ENCODE data around the gene IGFBP4. TPM values are rescaled to one million over a fixed set of nuclear protein-coding genes. Genes with fewer than 3 reads are reported as not detected.
A peak's percentile ranks its signal among the peaks of the same experiment; 100 is the strongest.

IGFBP4 gene
- total and polyA plus RNA-seq, 4 donors, result 74.1 to 649 (median 238) TPM

DNA sequence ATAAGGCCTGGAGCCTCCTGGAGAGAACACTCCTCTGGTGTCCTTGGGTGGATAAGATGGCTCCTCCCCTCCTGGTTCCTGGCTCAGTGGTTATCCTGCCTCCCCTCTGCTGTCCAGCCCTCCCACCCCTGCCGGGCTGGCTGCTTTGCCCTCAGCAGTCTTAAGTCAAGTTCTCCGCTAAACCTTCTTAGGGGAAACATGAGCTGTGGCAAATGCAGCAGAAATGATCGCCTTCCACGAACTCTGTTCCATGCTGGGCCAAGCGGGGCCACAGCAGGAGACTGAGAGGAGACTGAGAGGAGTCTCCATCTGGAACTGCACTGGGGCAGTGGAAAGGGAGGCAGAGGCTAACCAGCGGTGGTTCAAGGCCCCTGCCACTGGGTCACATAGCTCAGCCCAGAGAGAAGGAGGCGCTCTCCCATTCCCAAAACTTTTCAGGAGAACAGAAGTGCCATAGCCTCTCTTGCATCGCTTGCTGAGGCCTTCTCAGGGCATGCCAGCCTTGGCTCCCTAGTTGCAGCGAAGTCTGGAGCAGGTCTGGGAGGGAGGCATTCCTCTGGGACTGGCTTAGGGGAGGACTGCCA lies 31.3 kb downstream of the IGFBP4 start:
- H3K9ac ChIP-seq (ENCODE audit: low read depth in 1 of 2, low read length in 2 of 2), result no peak overlapping the region
- H3K27me3 ChIP-seq (ENCODE audit: control insufficient read depth in 4 of 4, insufficient read depth in 4 of 4, low read length in 3 of 4), result no peaks in the 10 kb centered on the region
- DNase-seq (ENCODE audit: low spot score), result no peak
- H3K4me3 ChIP-seq (ENCODE audit: low read depth in 1 of 3, low read length in 3 of 3), result no peak overlapping the region
- peak overlapping the region in 1 of 2 donors; percentile 41 for H3K27ac ChIP-seq (ENCODE audit: low read depth in 1 of 2, low read length in 2 of 2)
- no peaks in the 10 kb centered on the region for H3K9me3 ChIP-seq (ENCODE audit: control insufficient read depth in 4 of 4, low read length in 3 of 4)
- no peaks in the 10 kb centered on the region for H3K36me3 ChIP-seq (ENCODE audit: control insufficient read depth in 4 of 4, insufficient read depth in 3 of 4, low read depth in 1 of 4, low read length in 3 of 4)
- TF ChIP-seq HNF4A (conservative IDR thresholded peaks at IDR 0.05), result no peak
- TF ChIP-seq FOXA2 (IDR thresholded peaks at IDR 0.05), result no peak
- TF ChIP-seq, protein P1, sequence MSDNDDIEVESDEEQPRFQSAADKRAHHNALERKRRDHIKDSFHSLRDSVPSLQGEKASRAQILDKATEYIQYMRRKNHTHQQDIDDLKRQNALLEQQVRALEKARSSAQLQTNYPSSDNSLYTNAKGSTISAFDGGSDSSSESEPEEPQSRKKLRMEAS (IDR thresholded peaks at IDR 0.05), result no peak
- TF ChIP-seq, protein P2, sequence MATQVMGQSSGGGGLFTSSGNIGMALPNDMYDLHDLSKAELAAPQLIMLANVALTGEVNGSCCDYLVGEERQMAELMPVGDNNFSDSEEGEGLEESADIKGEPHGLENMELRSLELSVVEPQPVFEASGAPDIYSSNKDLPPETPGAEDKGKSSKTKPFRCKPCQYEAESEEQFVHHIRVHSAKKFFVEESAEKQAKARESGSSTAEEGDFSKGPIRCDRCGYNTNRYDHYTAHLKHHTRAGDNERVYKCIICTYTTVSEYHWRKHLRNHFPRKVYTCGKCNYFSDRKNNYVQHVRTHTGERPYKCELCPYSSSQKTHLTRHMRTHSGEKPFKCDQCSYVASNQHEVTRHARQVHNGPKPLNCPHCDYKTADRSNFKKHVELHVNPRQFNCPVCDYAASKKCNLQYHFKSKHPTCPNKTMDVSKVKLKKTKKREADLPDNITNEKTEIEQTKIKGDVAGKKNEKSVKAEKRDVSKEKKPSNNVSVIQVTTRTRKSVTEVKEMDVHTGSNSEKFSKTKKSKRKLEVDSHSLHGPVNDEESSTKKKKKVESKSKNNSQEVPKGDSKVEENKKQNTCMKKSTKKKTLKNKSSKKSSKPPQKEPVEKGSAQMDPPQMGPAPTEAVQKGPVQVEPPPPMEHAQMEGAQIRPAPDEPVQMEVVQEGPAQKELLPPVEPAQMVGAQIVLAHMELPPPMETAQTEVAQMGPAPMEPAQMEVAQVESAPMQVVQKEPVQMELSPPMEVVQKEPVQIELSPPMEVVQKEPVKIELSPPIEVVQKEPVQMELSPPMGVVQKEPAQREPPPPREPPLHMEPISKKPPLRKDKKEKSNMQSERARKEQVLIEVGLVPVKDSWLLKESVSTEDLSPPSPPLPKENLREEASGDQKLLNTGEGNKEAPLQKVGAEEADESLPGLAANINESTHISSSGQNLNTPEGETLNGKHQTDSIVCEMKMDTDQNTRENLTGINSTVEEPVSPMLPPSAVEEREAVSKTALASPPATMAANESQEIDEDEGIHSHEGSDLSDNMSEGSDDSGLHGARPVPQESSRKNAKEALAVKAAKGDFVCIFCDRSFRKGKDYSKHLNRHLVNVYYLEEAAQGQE (IDR thresholded peaks at IDR 0.05), result no peak
- TF ChIP-seq HNF4G (IDR thresholded peaks at IDR 0.05), result no peak
- TF ChIP-seq, protein P3, sequence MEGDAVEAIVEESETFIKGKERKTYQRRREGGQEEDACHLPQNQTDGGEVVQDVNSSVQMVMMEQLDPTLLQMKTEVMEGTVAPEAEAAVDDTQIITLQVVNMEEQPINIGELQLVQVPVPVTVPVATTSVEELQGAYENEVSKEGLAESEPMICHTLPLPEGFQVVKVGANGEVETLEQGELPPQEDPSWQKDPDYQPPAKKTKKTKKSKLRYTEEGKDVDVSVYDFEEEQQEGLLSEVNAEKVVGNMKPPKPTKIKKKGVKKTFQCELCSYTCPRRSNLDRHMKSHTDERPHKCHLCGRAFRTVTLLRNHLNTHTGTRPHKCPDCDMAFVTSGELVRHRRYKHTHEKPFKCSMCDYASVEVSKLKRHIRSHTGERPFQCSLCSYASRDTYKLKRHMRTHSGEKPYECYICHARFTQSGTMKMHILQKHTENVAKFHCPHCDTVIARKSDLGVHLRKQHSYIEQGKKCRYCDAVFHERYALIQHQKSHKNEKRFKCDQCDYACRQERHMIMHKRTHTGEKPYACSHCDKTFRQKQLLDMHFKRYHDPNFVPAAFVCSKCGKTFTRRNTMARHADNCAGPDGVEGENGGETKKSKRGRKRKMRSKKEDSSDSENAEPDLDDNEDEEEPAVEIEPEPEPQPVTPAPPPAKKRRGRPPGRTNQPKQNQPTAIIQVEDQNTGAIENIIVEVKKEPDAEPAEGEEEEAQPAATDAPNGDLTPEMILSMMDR (IDR thresholded peaks at IDR 0.05; ENCODE audit: low read depth, low read length, missing input control), result no peak
- no peak for TF ChIP-seq FOXA1 (IDR thresholded peaks at IDR 0.05)
- no peak for TF ChIP-seq JUND (IDR thresholded peaks at IDR 0.05)
- no peak for TF ChIP-seq GABPA (IDR thresholded peaks at IDR 0.05 in 1 of 2, conservative IDR thresholded peaks at IDR 0.05 in 1 of 2)
- TF ChIP-seq YY1 (IDR thresholded peaks at IDR 0.05), result no peak
- TF ChIP-seq RAD21 (IDR thresholded peaks at IDR 0.05), result no peak
- TF ChIP-seq RXRA (IDR thresholded peaks at IDR 0.05), result no peak
- peaks cover 0 to 43% (median 28%) of the 10 kb centered on the region in 4 donors for H3K4me1 ChIP-seq (ENCODE audit: control insufficient read depth in 4 of 4, insufficient read depth in 4 of 4, low read length in 3 of 4)
- 89% methylated on average over 9 of the region's 9 CpGs for WGBS

- Histone ChIP-seq H3K36me3 (ENCODE audit: control insufficient read depth in 4 of 4, insufficient read depth in 3 of 4, low read depth in 1 of 4, low read length in 3 of 4) (no peaks in the 10 kb centered on the region), H3K4me1 (ENCODE audit: control insufficient read depth in 4 of 4, insufficient read depth in 4 of 4, low read length in 3 of 4) (peaks cover 0 to 43% (median 28%) of the 10 kb centered on the region in 4 donors), H3K9me3 (ENCODE audit: control insufficient read depth in 4 of 4, low read length in 3 of 4) (no peaks in the 10 kb centered on the region), H3K27ac (ENCODE audit: low read depth in 1 of 2, low read length in 2 of 2) (peak overlapping the region in 1 of 2 donors; percentile 6), H3K9ac (ENCODE audit: low read depth in 1 of 2, low read length in 2 of 2) (no peak overlapping the region), H3K4me3 (ENCODE audit: low read depth in 1 of 3, low read length in 3 of 3) (no peak overlapping the region), H3K27me3 (ENCODE audit: control insufficient read depth in 4 of 4, insufficient read depth in 4 of 4, low read length in 3 of 4) (no peaks in the 10 kb centered on the region)
- DNase-seq (ENCODE audit: low spot score), result no peak
- no peak for TF ChIP-seq TAF1 (conservative IDR thresholded peaks at IDR 0.05)
- no peak for TF ChIP-seq RAD21 (IDR thresholded peaks at IDR 0.05)
- TF ChIP-seq SP1 (IDR thresholded peaks at IDR 0.05), result no peak
- no peak for TF ChIP-seq HNF4G (IDR thresholded peaks at IDR 0.05)
- no peak for TF ChIP-seq RXRA (IDR thresholded peaks at IDR 0.05)
- TF ChIP-seq, protein P3 (IDR thresholded peaks at IDR 0.05; ENCODE audit: low read depth, low read length, missing input control), result no peak
- TF ChIP-seq FOXA1 (IDR thresholded peaks at IDR 0.05), result no peak
- TF ChIP-seq, protein P1 (IDR thresholded peaks at IDR 0.05), result no peak
- TF ChIP-seq HNF4A (conservative IDR thresholded peaks at IDR 0.05), result no peak
- no peak for TF ChIP-seq GABPA (IDR thresholded peaks at IDR 0.05 in 1 of 2, conservative IDR thresholded peaks at IDR 0.05 in 1 of 2)
- TF ChIP-seq NR2F2 (IDR thresholded peaks at IDR 0.05), result no peak
- WGBS, result 94% methylated on average over 18 of the region's 18 CpGs
Observed at GRCh38 chr17:40475234-40475908, 32.1 kb downstream of the IGFBP4 start.

All from liver (tissue), 9 donors.